SIG-M5 treated with dmso at 0.1 percent for 504 hours (cell line): ENCODE measurements around the gene SLAMF9.

ENCODE experiments used
- DNase-seq: peaks from one replicate; lab custom pipeline; 2025; ENCODE audit not compliant: unreplicated experiment; lab: John Stamatoyannopoulos, UW

The SLAMF9 gene

DNA sequence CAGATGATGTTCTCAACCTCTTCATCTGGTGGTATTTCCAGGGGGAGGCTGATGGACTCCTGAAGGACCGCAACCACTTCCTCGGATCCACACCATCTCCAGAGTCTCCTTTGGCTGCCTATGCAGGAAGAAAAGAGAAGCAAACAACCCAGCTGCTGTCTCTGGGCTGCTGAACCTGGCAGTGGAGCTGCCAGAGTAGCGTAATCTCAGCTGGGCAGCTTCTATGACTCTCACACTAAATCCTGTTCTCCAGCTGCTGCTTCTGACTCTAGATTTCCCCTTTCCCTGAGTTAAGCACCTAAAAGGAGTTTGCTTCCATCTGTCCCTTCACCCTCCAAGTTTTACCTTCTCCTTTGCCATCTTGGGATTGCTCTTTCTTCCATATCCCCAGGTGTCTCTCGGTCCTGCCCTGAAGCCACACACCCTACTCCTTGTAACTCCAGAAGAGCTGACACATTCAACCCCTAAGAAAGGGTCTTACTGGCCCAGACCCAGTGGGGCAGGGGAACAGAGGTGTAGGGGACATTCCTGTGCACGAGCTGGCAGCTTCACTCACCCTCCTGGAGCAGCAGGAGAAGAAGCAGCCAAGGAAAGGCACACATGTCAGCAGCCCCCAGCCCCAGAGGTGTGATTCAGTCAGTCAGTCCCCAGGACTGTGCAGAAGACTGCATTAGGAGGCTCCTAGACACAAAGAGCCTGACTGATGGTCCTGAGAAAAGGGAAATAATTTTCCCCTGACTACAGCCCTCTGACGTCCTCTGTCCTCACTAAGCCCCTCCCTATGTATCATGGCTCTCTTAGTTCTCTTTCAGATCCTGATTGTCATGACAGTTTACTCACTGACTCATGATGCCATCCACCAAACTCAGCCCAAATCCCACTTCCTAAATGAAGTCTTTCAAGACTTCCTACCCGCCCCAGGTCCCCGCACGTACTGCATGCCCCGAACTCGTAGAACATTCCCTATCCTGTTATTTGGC lies at the start of gene SLAMF9:
SLAMF9 (minus strand) TSS at position 702 of the 980 bp plus-strand sequence; CDS start at position 602, 100 bp downstream.
- peak; percentile 85 for DNase-seq

- no peak for DNase-seq
Measured at GRCh38 chr1:160001440-160001839, 47.4 kb upstream of the SLAMF9 start.

DNA sequence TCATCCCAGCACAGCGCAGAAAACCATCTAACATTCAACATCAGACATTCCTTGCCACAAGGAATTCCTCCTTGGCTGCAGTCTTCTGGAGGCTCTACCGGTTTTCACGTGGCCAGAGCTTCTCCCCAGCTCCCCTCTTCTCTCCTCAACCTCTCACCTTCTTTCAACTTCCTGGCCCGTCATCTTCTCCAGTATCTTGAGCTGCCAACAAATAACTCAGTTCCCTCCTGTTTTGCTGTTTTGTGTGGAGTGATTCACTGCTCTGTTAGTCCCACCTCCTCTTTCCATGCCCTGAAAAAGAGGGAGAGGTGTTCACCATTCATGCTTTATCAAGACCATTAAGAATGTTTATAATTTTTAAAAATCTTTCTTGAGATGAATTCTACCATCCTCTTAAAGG lies 45.2 kb upstream of the SLAMF9 start:
- DNase-seq = no peak

DNA sequence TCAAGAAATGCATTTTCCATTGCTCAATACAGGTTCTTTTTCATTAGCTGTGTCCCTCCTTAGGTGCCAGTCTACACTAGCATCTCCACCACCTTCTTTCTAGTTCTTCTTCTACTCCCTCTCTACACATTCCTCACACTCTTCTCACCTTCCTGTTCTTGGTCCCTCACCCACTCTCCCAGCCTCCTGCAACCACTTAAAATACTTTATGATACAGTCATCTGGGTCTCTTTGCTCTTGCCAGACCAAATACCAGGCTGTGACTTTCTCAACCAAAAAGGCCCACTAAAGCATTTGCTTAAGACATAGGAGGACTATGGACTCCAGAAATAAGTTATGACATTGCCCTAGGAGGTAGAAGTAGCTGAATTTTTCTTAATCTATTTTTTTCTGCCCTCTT lies 42.6 kb upstream of the SLAMF9 start:
- DNase-seq = no peak

GRCh38 chr1:159994896-159995295 lies 40.9 kb upstream of the SLAMF9 start:
- no peak for DNase-seq

- no peak for DNase-seq
Measured at GRCh38 chr1:159993911-159994310, 39.9 kb upstream of the SLAMF9 start.

DNA sequence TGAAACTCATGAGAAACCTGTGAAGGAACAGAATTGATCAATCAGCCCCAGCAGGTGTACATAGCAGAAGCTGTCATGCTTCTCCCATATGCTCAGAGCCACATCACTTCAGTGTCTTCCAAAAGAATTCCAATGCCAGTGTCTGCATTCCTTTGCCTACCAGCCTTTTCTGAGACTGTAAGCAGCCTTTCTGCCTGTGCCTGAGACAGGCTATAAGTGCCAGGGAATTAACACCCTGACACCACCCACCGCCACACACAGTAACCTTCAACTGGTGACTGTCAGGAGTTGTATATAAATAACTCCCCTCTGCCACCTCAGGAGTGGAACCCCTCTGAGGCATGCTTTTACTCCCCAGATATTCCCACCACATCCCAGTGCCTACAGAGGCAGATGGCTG lies 38.1 kb upstream of the SLAMF9 start:
- DNase-seq = no peak

DNA sequence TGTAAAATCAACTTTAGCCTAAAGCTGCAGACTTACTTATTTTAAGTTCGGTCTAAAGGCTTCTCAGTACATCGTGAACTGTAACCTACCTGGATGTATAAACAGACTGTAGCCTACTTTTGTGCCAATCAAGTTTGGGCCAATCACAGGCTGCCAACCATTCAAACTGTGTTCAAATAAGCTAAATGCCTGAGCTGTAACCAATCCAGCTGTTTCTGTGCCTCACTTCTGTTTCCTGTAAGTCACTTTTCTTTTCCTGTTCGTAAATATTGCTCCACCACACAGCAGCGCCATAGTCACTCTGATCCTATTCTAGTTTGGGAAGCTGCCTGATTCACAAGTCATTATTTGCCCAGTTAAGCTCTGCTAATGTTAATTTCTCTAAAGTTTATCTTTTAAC lies 37.5 kb upstream of the SLAMF9 start:
- DNase-seq = peak; percentile 77

DNA sequence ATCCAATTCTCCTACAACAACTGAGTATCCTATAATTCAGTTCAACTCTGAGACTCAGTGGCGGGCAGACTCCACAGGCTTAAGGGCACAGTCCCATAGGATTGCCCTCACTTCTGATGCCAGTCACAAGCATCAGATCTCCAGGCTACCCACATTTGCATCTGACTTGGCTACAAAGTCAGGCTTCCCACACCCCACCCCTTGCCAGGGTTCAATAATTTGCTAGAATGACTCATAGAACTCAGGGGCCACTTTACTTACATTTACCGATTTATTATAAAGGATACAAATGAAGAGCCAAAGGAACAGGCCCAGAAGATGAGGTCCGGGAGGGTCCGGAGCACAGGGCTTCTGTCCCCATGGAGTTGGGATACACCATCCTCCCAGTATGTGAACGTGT lies 36.0 kb upstream of the SLAMF9 start:
- no peak for DNase-seq

DNA sequence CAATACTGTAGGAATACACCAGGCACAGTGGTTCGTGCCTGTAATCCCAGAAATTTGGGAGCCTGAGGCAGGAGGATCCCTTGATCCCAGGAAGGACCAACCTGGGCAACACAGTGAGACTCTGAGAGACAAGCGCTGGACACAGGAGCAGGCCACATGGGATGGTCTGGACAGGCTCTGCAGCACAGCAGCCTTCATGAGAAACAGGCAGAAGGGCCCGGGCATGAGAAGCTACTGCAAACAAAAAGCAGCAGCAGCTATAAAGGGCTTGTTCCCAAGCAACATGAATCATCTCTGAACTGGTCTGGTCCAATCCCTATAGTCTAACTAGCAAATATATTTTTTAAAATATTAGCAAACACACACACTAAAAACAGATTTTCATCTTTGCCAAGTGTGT lies 35.5 kb upstream of the SLAMF9 start:
- DNase-seq = no peak

DNA sequence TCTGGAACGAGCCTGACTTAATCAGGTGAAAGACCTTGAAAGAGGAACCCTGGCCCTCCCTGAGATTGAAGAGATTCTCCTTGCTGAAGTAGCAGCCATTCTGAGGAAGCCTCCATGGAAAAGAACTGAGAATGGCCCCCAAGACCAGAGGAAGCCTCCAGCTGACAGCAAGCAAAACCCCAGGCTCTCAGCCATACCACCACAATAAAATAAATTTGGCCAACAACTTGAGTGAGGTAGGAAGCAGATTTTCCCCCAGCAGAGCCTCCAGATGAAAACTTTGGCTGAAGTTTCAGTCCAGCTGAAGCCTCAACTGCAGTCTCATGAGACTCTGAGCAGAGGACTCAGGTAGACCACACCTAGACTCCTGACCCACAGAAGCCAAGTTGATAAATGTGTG lies 34.0 kb upstream of the SLAMF9 start:
- DNase-seq = no peak

DNA sequence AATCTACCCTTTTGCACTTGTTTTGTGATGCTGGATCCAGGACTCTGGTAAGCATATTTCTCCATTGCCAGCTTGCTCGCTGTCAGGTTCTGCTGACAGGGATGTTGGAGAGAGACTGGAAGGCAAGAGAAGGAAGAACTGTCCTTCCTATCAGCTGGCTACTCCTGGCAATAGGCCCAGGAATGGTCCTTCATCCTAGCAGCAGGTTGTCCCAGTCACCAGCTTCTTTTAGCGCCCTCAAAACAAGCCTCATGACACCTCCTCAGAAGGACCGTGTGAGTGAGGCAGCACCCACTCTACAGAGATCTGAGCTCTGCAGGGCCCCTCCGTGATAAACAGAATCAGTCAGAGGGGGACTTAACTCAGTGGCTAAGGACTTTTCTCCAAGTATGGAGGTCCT lies 33.1 kb upstream of the SLAMF9 start:
- DNase-seq = no peak

- DNase-seq = no peak
Measured at GRCh38 chr1:159986531-159986930, 32.5 kb upstream of the SLAMF9 start.

GRCh38 chr1:159986093-159986492 lies 32.1 kb upstream of the SLAMF9 start:
- no peak for DNase-seq

DNA sequence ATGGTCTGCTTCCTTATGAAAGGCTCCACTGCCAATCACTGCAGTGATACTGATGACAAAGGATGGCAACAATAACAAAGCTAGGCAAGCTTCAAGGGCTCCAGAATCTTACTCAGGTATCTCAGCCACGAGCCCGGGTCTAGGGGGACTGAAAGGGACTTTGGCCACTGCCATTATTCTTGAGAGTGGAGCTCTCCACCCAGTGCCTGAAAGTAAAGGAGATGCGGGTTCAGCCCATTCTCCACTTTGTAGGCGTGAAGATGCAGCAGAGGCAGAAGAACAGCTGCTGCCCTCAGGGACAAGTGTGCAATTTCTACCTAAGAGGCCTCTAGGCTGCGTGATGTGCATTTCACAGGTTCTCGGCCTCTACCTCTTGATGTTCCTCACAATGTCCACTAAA lies 31.4 kb upstream of the SLAMF9 start:
- DNase-seq = no peak

DNA sequence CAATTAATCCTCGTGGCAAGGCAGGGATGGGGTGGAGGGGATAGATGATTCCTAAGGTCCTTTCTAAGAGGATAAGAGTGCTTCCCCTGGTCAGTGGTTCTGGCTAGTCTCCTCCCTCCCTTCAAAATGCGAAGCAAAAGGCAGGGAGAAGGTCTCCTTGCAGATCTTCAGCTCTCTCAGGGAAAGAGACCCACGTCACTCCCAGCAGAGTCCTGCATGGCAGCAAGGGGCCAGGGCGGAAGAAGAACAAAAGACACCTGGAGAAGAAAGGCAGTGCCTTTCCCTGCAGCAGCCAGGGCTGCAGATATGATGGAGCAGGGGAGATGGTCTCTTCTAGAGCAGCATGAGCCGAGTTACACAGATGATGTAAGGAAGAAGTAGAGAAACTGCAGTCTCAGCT lies 29.6 kb upstream of the SLAMF9 start:
- DNase-seq = no peak

DNA sequence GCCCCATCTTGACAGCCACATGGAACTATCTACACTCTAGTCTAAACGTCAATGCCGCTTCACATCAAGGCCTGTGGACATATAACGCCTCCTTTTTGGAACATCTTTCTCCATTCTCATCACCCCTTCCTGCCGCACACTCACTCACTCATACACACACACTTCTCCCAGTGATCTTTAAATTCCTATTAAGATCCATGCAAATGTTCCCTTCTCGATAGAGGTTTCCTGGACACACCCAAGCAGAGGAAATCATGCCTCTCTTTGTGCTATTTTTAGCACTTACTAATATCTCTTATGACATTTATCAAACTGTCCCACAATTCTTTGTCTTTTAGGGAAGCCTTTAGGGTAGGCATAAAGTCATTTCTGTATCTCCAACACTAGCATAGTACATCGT lies 28.2 kb upstream of the SLAMF9 start:
- DNase-seq = no peak

GRCh38 chr1:159981351-159982055 lies 27.5 kb upstream of the SLAMF9 start:
- DNase-seq = no peak

DNA sequence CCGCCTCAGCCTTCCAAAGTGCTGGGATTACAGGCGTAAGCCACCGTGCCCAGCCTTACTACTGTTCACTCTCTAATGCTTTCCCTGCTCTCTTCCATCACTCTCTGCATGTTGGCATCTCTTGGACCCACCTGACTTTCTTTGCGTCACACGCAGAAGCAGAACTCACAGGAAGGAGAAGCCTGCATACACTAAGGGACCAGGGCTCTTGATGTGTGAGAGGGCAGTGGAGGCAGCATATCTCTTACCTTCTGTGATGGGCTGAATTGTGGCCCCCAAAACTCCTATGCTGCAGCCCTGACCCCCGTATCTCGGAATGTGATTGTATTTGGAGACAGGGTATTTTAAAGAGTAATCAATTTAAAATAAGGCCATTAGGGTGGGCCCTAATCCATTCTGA lies 26.7 kb upstream of the SLAMF9 start:
- no peak for DNase-seq

- no peak for DNase-seq
Measured at GRCh38 chr1:159980076-159980475, 26.0 kb upstream of the SLAMF9 start.

- no peak for DNase-seq
Measured at GRCh38 chr1:159979257-159979656, 25.2 kb upstream of the SLAMF9 start.

- DNase-seq = no peak
Measured at GRCh38 chr1:159978107-159978398, 24.0 kb upstream of the SLAMF9 start.
